GM06990 (cell line): Measurements from ENCODE around the gene ARHGAP26.

ENCODE experiments used
- DNase-seq: peaks from one replicate; pipeline ENCODE4 v3.0.0-alpha.2; 2011; ENCODE audit not compliant: insufficient read length; ENCODE audit errors: extremely low read depth
- H3K27me3 ChIP-seq: replicated peaks from 2 replicates; pipeline ENCODE4 v1.6.0; 2011; ENCODE audit warnings: low read length; ENCODE audit not compliant: control insufficient read depth, insufficient read depth
- H3K36me3 ChIP-seq: 2 replicates; pipeline ENCODE4 v1.5.1; 2011; ENCODE audit warnings: low read length; ENCODE audit not compliant: control insufficient read depth, insufficient read depth
- H3K4me3 ChIP-seq: replicated peaks from 2 replicates; pipeline ENCODE4 v1.5.1; 2011; ENCODE audit warnings: low read depth, mild to moderate bottlenecking, control low read depth, low read length
- CTCF ChIP-seq: IDR thresholded peaks from 2 replicates; pipeline ENCODE4 v1.5.1; 2011; ENCODE audit warnings: low read length, control low read depth, mild to moderate bottlenecking, inconsistent platforms; ENCODE audit not compliant: insufficient read depth, poor library complexity, severe bottlenecking

Gene ARHGAP26

GRCh38 chr5:143172739-143173138 lies 402.6 kb downstream of the ARHGAP26 start:
- H3K27me3 ChIP-seq = no peaks in the 10 kb centered on the region
- no peak overlapping the region for H3K4me3 ChIP-seq
- TF ChIP-seq CTCF = no peak
- H3K36me3 ChIP-seq = no peaks in the 10 kb centered on the region
- no peak for DNase-seq

GRCh38 chr5:143173139-143173889 lies 403.1 kb downstream of the ARHGAP26 start:
- DNase-seq = no peak
- Histone ChIP-seq H3K36me3 (peaks cover under 1% of the 10 kb centered on the region; the same call in 1 of the 2 replicates), H3K4me3 (no peak overlapping the region), H3K27me3 (no peaks in the 10 kb centered on the region)
- TF ChIP-seq CTCF = no peak

- no peak for DNase-seq
Measured at GRCh38 chr5:143174714-143175398, 404.7 kb downstream of the ARHGAP26 start.

GRCh38 chr5:143176048-143176447 lies 405.9 kb downstream of the ARHGAP26 start:
- Histone ChIP-seq H3K4me3 (no peak overlapping the region), H3K27me3 (no peaks in the 10 kb centered on the region), H3K36me3 (peaks cover 2% of the 10 kb centered on the region; the same call in 1 of the 2 replicates)
- DNase-seq = no peak
- TF ChIP-seq CTCF = no peak

More at GRCh38 chr5:143174714-143175398, 404.7 kb downstream of the ARHGAP26 start:
- H3K27me3 ChIP-seq = no peaks in the 10 kb centered on the region
- H3K4me3 ChIP-seq = no peak overlapping the region
- peaks cover 2% of the 10 kb centered on the region; the same call in 1 of the 2 replicates for H3K36me3 ChIP-seq
- no peak for TF ChIP-seq CTCF

- Histone ChIP-seq H3K36me3 (peaks cover 2% of the 10 kb centered on the region; the same call in 1 of the 2 replicates), H3K4me3 (no peak overlapping the region), H3K27me3 (no peaks in the 10 kb centered on the region)
- no peak for TF ChIP-seq CTCF
- no peak for DNase-seq
Measured at GRCh38 chr5:143177263-143177983, 407.2 kb downstream of the ARHGAP26 start.
